K562 (cell line): ENCODE data around the gene CD151. TPM values are rescaled to one million over a fixed set of nuclear protein-coding genes. Genes with fewer than 3 reads are reported as not detected.

Source experiments
- ATAC-seq: fragments of 200-7000 bp; cut with Tn5 transposase; 3 replicates; pipeline ENCODE4 v1.9.1; 2020; ENCODE audit warnings: moderate library complexity
- BruUV-seq: library from RNA; stranded (reverse); fragments of 400-500 nt; replicated peaks from 2 replicates; lab custom pipeline; 2021; lab: Mats Ljungman, UMichigan
- CTCF ChIA-PET: fragments of 300-600 bp; formaldehyde crosslinking; extraction: SDS; loops from one replicate; lab custom pipeline; 2021; ENCODE audit warnings: low intra/inter-chr PET ratio; lab: Yijun Ruan, JAX
- POLR2A ChIA-PET: fragments of 300-600, 350-650 bp; sonication (Branson Sonifier 250); formaldehyde crosslinking; extraction: SDS; loops from one replicate; lab custom pipeline; 2021; ENCODE audit warnings: antibody characterized with exemption, inconsistent platforms; lab: Yijun Ruan, JAX
- DNase-seq, 4 experiments: peaks; one replicate each; pipeline versions ENCODE4 v3.0.0 to v3.0.0-alpha.2; 2011 to 2018; ENCODE audit warnings: low spot score in 3 of 4, mixed read lengths in 3 of 4; ENCODE audit errors: extremely low read depth in 1 of 4
- FAIRE-seq: peaks from 2 replicates; lab custom pipeline; 2011; peaks lifted over from hg19 to GRCh38; lab: Jason Lieb, UNC
- H2AFZ ChIP-seq: 2 replicates; pipeline ENCODE4 v1.6.0; 2011; ENCODE audit warnings: low read depth, low read length, control low read depth, inconsistent platforms
- H3K27ac ChIP-seq: fragments of 200-600 bp; 3 replicates; pipeline ENCODE4 v1.8.0; 2011; ENCODE audit warnings: low read depth, mild to moderate bottlenecking, control low read depth, inconsistent platforms, low read length, moderate library complexity, mixed read lengths; ENCODE audit errors: extremely low read depth
- H3K27me3 ChIP-seq, 2 experiments: fragments of 300-600 bp in 1 of 2; 2 replicates in 1 of 2; 3 replicates in 1 of 2; pipeline versions ENCODE4 v1.6.0 to v1.8.0; 2011; ENCODE audit warnings: inconsistent platforms in 2 of 2, low read length in 2 of 2, mild to moderate bottlenecking in 1 of 2, mixed read lengths in 1 of 2, moderate library complexity in 1 of 2; ENCODE audit not compliant: control insufficient read depth in 2 of 2, insufficient read depth in 2 of 2
- H3K36me3 ChIP-seq: fragments of 300-600 bp; 3 replicates; pipeline ENCODE4 v1.8.0; 2011; ENCODE audit warnings: mild to moderate bottlenecking, low read length, inconsistent platforms; ENCODE audit not compliant: control insufficient read depth, insufficient read depth
- H3K4me1 ChIP-seq, 2 experiments: fragments of 200-600 bp in 1 of 2; replicated peaks in 1 of 2; 2 replicates in 1 of 2; 3 replicates in 1 of 2; pipeline versions ENCODE4 v1.5.1 to v1.8.0; 2011; ENCODE audit warnings: inconsistent platforms in 2 of 2, low read length in 2 of 2, mild to moderate bottlenecking in 1 of 2, mixed read lengths in 1 of 2, moderate library complexity in 1 of 2; ENCODE audit not compliant: control insufficient read depth in 2 of 2, insufficient read depth in 2 of 2
- H3K4me2 ChIP-seq: 2 replicates; pipeline ENCODE4 v1.6.1; 2011; ENCODE audit warnings: low read length, control low read depth, inconsistent platforms, mixed read lengths; ENCODE audit not compliant: insufficient read depth
- H3K4me3 ChIP-seq: fragments of 200-600 bp; sonication (generic), shearing (Covaris generic); 2 replicates; pipeline ENCODE4 v1.5.1; 2016; ENCODE audit warnings: control low read depth, inconsistent platforms
- H3K79me2 ChIP-seq: fragments of 200-600 bp; 3 replicates; pipeline ENCODE4 v1.8.0; 2011; ENCODE audit warnings: low read length, inconsistent platforms; ENCODE audit not compliant: control insufficient read depth, insufficient read depth
- H3K9ac ChIP-seq, 2 experiments: 2 replicates each; pipeline versions ENCODE4 v1.6.0 to v1.6.1; 2011; ENCODE audit warnings: low read depth in 2 of 2, low read length in 2 of 2, control low read depth in 1 of 2, inconsistent platforms in 1 of 2, mild to moderate bottlenecking in 1 of 2, mixed read lengths in 1 of 2; ENCODE audit not compliant: insufficient read depth in 1 of 2
- H3K9me1 ChIP-seq: one replicate; pipeline ENCODE4 v1.6.0; 2011; ENCODE audit warnings: inconsistent platforms, mild to moderate bottlenecking, low read length, moderate library complexity; ENCODE audit not compliant: control insufficient read depth, insufficient read depth
- H3K9me3 ChIP-seq: replicated peaks from 2 replicates; pipeline ENCODE4 v1.5.1; 2011; ENCODE audit warnings: low read depth, low read length, inconsistent platforms; ENCODE audit not compliant: control insufficient read depth, insufficient read depth
- H4K20me1 ChIP-seq: replicated peaks from 2 replicates; pipeline ENCODE4 v1.6.1; 2011; ENCODE audit warnings: low read length, inconsistent platforms, mixed read lengths; ENCODE audit not compliant: control insufficient read depth, insufficient read depth
- BHLHE40 ChIP-seq: IDR thresholded peaks from 2 replicates; pipeline ENCODE4 v1.6.1; 2011; ENCODE audit warnings: low read length, improper control_type of control experiment
- CBFB ChIP-seq: sonication (generic); formaldehyde crosslinking; IDR thresholded peaks from 2 replicates; pipeline ENCODE4 v1.4.0; 2020; ENCODE audit warnings: mild to moderate bottlenecking, missing genetic modification reagents
- CREM ChIP-seq: IDR thresholded peaks from 2 replicates; pipeline ENCODE4 v1.6.1; 2014; ENCODE audit warnings: antibody characterized with exemption, low read depth
- MXD1 ChIP-seq: fragments of 250-450 bp; sonication (Bioruptor Pico); IDR thresholded peaks from 2 replicates; pipeline ENCODE4 v1.8.0; 2021; ENCODE audit warnings: borderline replicate concordance, mild to moderate bottlenecking, moderate library complexity; ENCODE audit not compliant: poor library complexity, severe bottlenecking
- NR4A1 ChIP-seq, 2 experiments: fragments of 250-450 bp in 1 of 2; fragments of 450-650 bp in 1 of 2; sonication (Bioruptor Pico) in 1 of 2; IDR thresholded peaks; 2 replicates each; pipeline versions ENCODE4 v1.4.0 to v1.6.1; 2016 to 2020; ENCODE audit warnings: mild to moderate bottlenecking in 2 of 2, missing compliant biosample characterization in 1 of 2, missing genetic modification characterization in 1 of 2, moderate library complexity in 1 of 2
- PBX2 ChIP-seq, 2 experiments: IDR thresholded peaks in 1 of 2; conservative IDR thresholded peaks in 1 of 2; 2 replicates each; pipeline ENCODE4 v1.6.1; 2016; ENCODE audit warnings: low read depth in 2 of 2, mild to moderate bottlenecking in 1 of 2, missing compliant biosample characterization in 1 of 2, missing genetic modification characterization in 1 of 2, moderate library complexity in 1 of 2
- PRPF4 ChIP-seq: fragments of 200-400 bp; formaldehyde crosslinking; IDR thresholded peaks from one replicate; pipeline ENCODE4 v1.6.1; 2017; ENCODE audit warnings: low read length, low read depth, mild to moderate bottlenecking; ENCODE audit not compliant: insufficient read depth, poor library complexity, severe bottlenecking
- TEAD1 ChIP-seq, 2 experiments: fragments of 450-650 bp in 1 of 2; sonication (generic) in 1 of 2; formaldehyde crosslinking; IDR thresholded peaks; 2 replicates each; pipeline versions ENCODE4 v1.4.0 to v1.8.0; 2020 to 2022; ENCODE audit warnings: mild to moderate bottlenecking in 2 of 2, missing genetic modification reagents in 1 of 2
- U2AF2 ChIP-seq: fragments of 200-400 bp; formaldehyde crosslinking; optimal IDR thresholded peaks from 2 replicates; pipeline ENCODE3; 2017; ENCODE audit warnings: low read depth, mild to moderate bottlenecking, low read length
- ZBTB1 ChIP-seq: sonication (generic); formaldehyde crosslinking; IDR thresholded peaks from 2 replicates; pipeline ENCODE4 v1.8.1; 2023; ENCODE audit warnings: missing genetic modification reagents, low read depth, mild to moderate bottlenecking, borderline replicate concordance
- ZNF699 ChIP-seq: fragments of 250-450 bp; sonication (Bioruptor Pico); IDR thresholded peaks from 2 replicates; pipeline ENCODE4 v1.8.0; 2021; ENCODE audit warnings: mild to moderate bottlenecking, moderate library complexity; ENCODE audit not compliant: insufficient replicate concordance
- ZNF77 ChIP-seq: fragments of 250-450 bp; sonication (Bioruptor Pico); IDR thresholded peaks from 2 replicates; pipeline ENCODE4 v1.5.0; 2020
- WGBS: fragments of 100-300 bp; shearing (Covaris generic); methylation state at CpG from one replicate; pipeline ENCODE4 v1.1.6; 2016; ENCODE audit warnings: low coverage, mixed read lengths; ENCODE audit not compliant: insufficient coverage; ENCODE audit errors: missing lambda C conversion rate; 5-methylcytosine and 5-hydroxymethylcytosine counted together
- in situ Hi-C: fragments of 300-500 bp; cut with MboI; formaldehyde crosslinking; loops from 4 replicates; pipeline ENCODE4 v1.15.0; 2018; ENCODE audit warnings: inconsistent platforms, mixed read lengths
- intact Hi-C: fragments of 100-400 bp; cut with micrococcal nuclease; formaldehyde crosslinking; loops from 2 replicates; pipeline ENCODE4 v1.14.2; 2022
- polyA plus RNA-seq, 8 experiments: library from polyadenylated mRNA; depleted of rRNA in 4 of 8; stranded (reverse) in 5 of 8; unstranded in 3 of 8; fragments of >200 nt; fragmentation: Nextera tagmentation in 2 of 8; fragmentation: Illumina TruSeq in 1 of 8; extraction: Ambion mirVana in 2 of 8; extraction: Trizol in 1 of 8; gene quantifications; 2 replicates each; pipeline versions ENCODE4 v1.2.1 to v1.2.3, GENCODE V29; 2011 to 2014; ENCODE audit warnings: inconsistent platforms in 1 of 8, missing spikeins in 1 of 8
- total RNA-seq, 7 experiments: library from RNA; depleted of rRNA in 6 of 7; stranded (reverse); fragments of >200 nt in 6 of 7; fragmentation: Illumina TruSeq in 2 of 7; extraction: Trizol in 2 of 7; gene quantifications; 2 replicates each; pipeline versions ENCODE4 v1.2.1 to v1.2.3, GENCODE V29; 2011 to 2021; ENCODE audit warnings: low replicate concordance in 1 of 7

The CD151 gene
- total and polyA plus RNA-seq, 9 of the 15 experiments (the other 6 are each of a cell fraction or from before 2014, with no cell fraction given), result 2.3 to 187 (median 140) TPM

- intact Hi-C loops (no loop called here), in situ Hi-C loops (no loop called here)
- ATAC-seq (no peak), FAIRE-seq (no peak), DNase-seq (no peak)
- no peaks in the 10 kb centered on the region for H3K27me3 ChIP-seq
- no peak overlapping the region for H3K4me2 ChIP-seq
- H3K4me3 ChIP-seq, result no peak overlapping the region
- peaks cover 10 to 93% of the 10 kb centered on the region in 2 experiments; a peak in 4 of 5 replicates for H3K4me1 ChIP-seq
- H3K9me1 ChIP-seq, result no peaks in the 10 kb centered on the region
- no peak overlapping the region for H3K27ac ChIP-seq
- no TSS peak for BruUV-seq
- H3K9me3 ChIP-seq, result no peaks in the 10 kb centered on the region
- H3K79me2 ChIP-seq, result peaks cover 22% of the 10 kb centered on the region
- 91% methylated on average over 21 of the region's 28 CpGs for WGBS
- peaks cover 38% of the 10 kb centered on the region; the same call in 1 of the 3 replicates for H3K36me3 ChIP-seq
- ChIA-PET CTCF (no interaction called here), POLR2A (interaction anchor here (0.6 to 1.1 kb wide), 4 partner anchors 24 to 111 kb away, joined by 3 to 4 read pairs (median 4); no protein-coding TSS in a partner anchor)
- H3K9ac ChIP-seq, result peak overlapping the region in 1 of 2 experiments; percentile 97; a peak in 2 of 4 replicates
- no peak overlapping the region for H2AFZ ChIP-seq
- H4K20me1 ChIP-seq, result no peaks in the 10 kb centered on the region
- TF ChIP-seq CREM (no peak), CBFB (CRISPR knock-in tag) (no peak), ZBTB1 (CRISPR knock-in tag) (no peak), PBX2 (CRISPR knock-in tag; IDR thresholded peaks at IDR 0.05; ENCODE audit: low read depth) (no peak), PBX2 (tag; conservative IDR thresholded peaks at IDR 0.05; ENCODE audit: low read depth) (no peak), ZNF699 (CRISPR knock-in tag) (no peak), PRPF4 (no peak), ZNF77 (no peak), MXD1 (CRISPR knock-in tag) (no peak), TEAD1 (CRISPR knock-in tag; IDR thresholded peaks at IDR 0.05) (no peak), NR4A1 (CRISPR knock-in tag; IDR thresholded peaks at IDR 0.05) (no peak), NR4A1 (tag; IDR thresholded peaks at IDR 0.05) (no peak), U2AF2 (no peak), BHLHE40 (no peak)
Observed at GRCh38 chr11:802693-803466, 29.9 kb upstream of the CD151 start.
